HepG2 (cell line): ENCODE data around the gene PODN. TPM values are rescaled to one million over a fixed set of nuclear protein-coding genes. Genes with fewer than 3 reads are reported as not detected.
A peak's percentile ranks its signal among the peaks of the same experiment; 100 is the strongest.

Experiments used
- ATAC-seq: fragments of 200-7000 bp; cut with Tn5 transposase; 3 replicates; pipeline ENCODE4 v1.9.1; 2020; ENCODE audit warnings: mild to moderate bottlenecking, moderate library complexity
- BruUV-seq: library from RNA; stranded (reverse); fragments of 400-500 nt; replicated peaks from 2 replicates; lab custom pipeline; 2021; lab: Mats Ljungman, UMichigan
- CTCF ChIA-PET: fragments of 300-600 bp; formaldehyde crosslinking; extraction: SDS; loops from one replicate; lab custom pipeline; 2021; ENCODE audit warnings: low total read pairs, inconsistent platforms, low intra/inter-chr PET ratio; lab: Yijun Ruan, JAX
- POLR2A ChIA-PET: fragments of 350-600 bp; sonication (Branson Sonifier 250); formaldehyde crosslinking; loops from one replicate; lab custom pipeline; 2020; ENCODE audit warnings: antibody characterized with exemption, inconsistent platforms; lab: Yijun Ruan, JAX
- DNase-seq: peaks from one replicate; pipeline ENCODE4 v3.0.0-alpha.2; 2015; ENCODE audit warnings: low spot score
- FAIRE-seq: peaks from 3 replicates; lab custom pipeline; 2011; peaks lifted over from hg19 to GRCh38; lab: Jason Lieb, UNC
- H2AFZ ChIP-seq: one replicate; pipeline ENCODE4 v1.6.1; 2011; ENCODE audit warnings: low read length, inconsistent platforms
- H3K27ac ChIP-seq: fragments of 300-600 bp; 3 replicates; pipeline ENCODE4 v1.8.0; 2011; ENCODE audit warnings: mixed run types, mild to moderate bottlenecking, mixed read lengths, low read length, inconsistent platforms; ENCODE audit not compliant: insufficient read depth; ENCODE audit errors: extremely low read length
- H3K27me3 ChIP-seq, 2 experiments: fragments of 200-600 bp in 1 of 2; 2 replicates in 1 of 2; 3 replicates in 1 of 2; pipeline versions ENCODE4 v1.6.0 to v1.8.0; 2011; ENCODE audit warnings: low read length in 2 of 2, mild to moderate bottlenecking in 2 of 2, moderate library complexity in 2 of 2, inconsistent platforms in 1 of 2; ENCODE audit not compliant: insufficient read depth in 2 of 2, control insufficient read depth in 1 of 2
- H3K36me3 ChIP-seq, 2 experiments: fragments of 200-600 bp in 1 of 2; replicated peaks in 1 of 2; 2 replicates in 1 of 2; 3 replicates in 1 of 2; pipeline versions ENCODE4 v1.5.1 to v1.8.0; 2011; ENCODE audit warnings: low read length in 2 of 2, inconsistent platforms in 1 of 2; ENCODE audit not compliant: insufficient read depth in 2 of 2, control insufficient read depth in 1 of 2
- H3K4me1 ChIP-seq: 2 replicates; pipeline ENCODE4 v1.5.1; 2012; ENCODE audit warnings: low read length, inconsistent platforms; ENCODE audit not compliant: insufficient read depth
- H3K4me2 ChIP-seq: 2 replicates; pipeline ENCODE4 v1.6.0; 2011; ENCODE audit warnings: low read depth, low read length, inconsistent platforms
- H3K4me3 ChIP-seq, 3 experiments: fragments of 200-600 bp in 1 of 3; sonication (generic), shearing (Covaris generic) in 1 of 3; replicated peaks in 1 of 3; 2 replicates each; pipeline ENCODE4 v1.5.1; 2011 to 2016; ENCODE audit warnings: low read length in 3 of 3, inconsistent platforms in 2 of 3, low read depth in 2 of 3, mild to moderate bottlenecking in 2 of 3, control low read depth in 1 of 3, mixed read lengths in 1 of 3; ENCODE audit not compliant: insufficient read depth in 1 of 3
- H3K79me2 ChIP-seq: one replicate; pipeline ENCODE4 v1.6.1; 2011; ENCODE audit warnings: low read length, inconsistent platforms; ENCODE audit not compliant: insufficient read depth
- H3K9ac ChIP-seq: 2 replicates; pipeline ENCODE4 v1.6.0; 2011; ENCODE audit warnings: mild to moderate bottlenecking, low read depth, low read length, inconsistent platforms; ENCODE audit not compliant: insufficient read depth
- H3K9me3 ChIP-seq: 2 replicates; pipeline ENCODE4 v1.5.1; 2012; ENCODE audit warnings: mild to moderate bottlenecking, low read length
- H4K20me1 ChIP-seq: 2 replicates; pipeline ENCODE4 v1.6.0; 2011; ENCODE audit warnings: inconsistent platforms, mild to moderate bottlenecking, low read length, moderate library complexity; ENCODE audit not compliant: insufficient read depth
- ERF ChIP-seq: IDR thresholded peaks from 2 replicates; pipeline ENCODE4 v1.6.1; 2018; ENCODE audit warnings: missing biosample characterization, missing genetic modification reagents
- SRSF9 ChIP-seq: fragments of 200-400 bp; formaldehyde crosslinking; IDR thresholded peaks from 2 replicates; pipeline ENCODE4 v1.6.1; 2018; ENCODE audit warnings: borderline replicate concordance, mild to moderate bottlenecking, low read depth, low read length; ENCODE audit not compliant: insufficient read depth, poor library complexity, severe bottlenecking
- ZBTB3 ChIP-seq: sonication (generic); formaldehyde crosslinking; IDR thresholded peaks from 2 replicates; pipeline ENCODE4 v1.4.0; 2020; ENCODE audit warnings: low read depth, mild to moderate bottlenecking, moderate library complexity, missing genetic modification reagents, borderline replicate concordance
- ZNF24 ChIP-seq: fragments of 450-650 bp; IDR thresholded peaks from 2 replicates; pipeline ENCODE4 v1.6.1; 2017; ENCODE audit warnings: antibody characterized with exemption, mild to moderate bottlenecking
- ZNF335 ChIP-seq: sonication (generic); formaldehyde crosslinking; IDR thresholded peaks from 2 replicates; pipeline ENCODE4 v1.4.0; 2020; ENCODE audit warnings: missing genetic modification reagents
- WGBS: methylation state at CpG from one replicate; pipeline ENCODE4 v1.1.6; 2017; ENCODE audit warnings: low lambda C conversion rate; 5-methylcytosine and 5-hydroxymethylcytosine counted together
- in situ Hi-C: cut with HindIII; loops from 2 replicates; pipeline ENCODE4 v1.10.0; 2017; ENCODE audit warnings: low pct_unique_long_range_greater_than_20kb; ENCODE audit not compliant: extremely low pct_ligation_motif_present
- intact Hi-C: fragments of 100-400 bp; cut with micrococcal nuclease; formaldehyde crosslinking; loops from one replicate; pipeline ENCODE4 v1.10.0; 2022; ENCODE audit not compliant: unreplicated experiment
- polyA plus RNA-seq, 8 experiments: library from polyadenylated mRNA; depleted of rRNA in 3 of 8; stranded (reverse) in 7 of 8; unstranded in 1 of 8; fragments of >200 nt; fragmentation: Illumina TruSeq in 4 of 8; extraction: Trizol in 4 of 8; gene quantifications; 2 replicates each; pipeline versions ENCODE4 v1.2.1 to v1.2.3, GENCODE V29; 2011 to 2016; ENCODE audit warnings: low read depth in 4 of 8, missing spikeins in 1 of 8, mixed read lengths in 1 of 8; ENCODE audit not compliant: insufficient read depth in 1 of 8
- total RNA-seq, 5 experiments: library from RNA; depleted of rRNA; stranded (reverse); fragments of >200 nt; fragmentation: Illumina TruSeq; extraction: Trizol; gene quantifications; 2 replicates each; pipeline ENCODE4 v1.2.3, GENCODE V29; 2016; ENCODE audit warnings: low read depth in 1 of 5
- TF ChIP-seq, protein P1 (sequence below): IDR thresholded peaks from 2 replicates; pipeline ENCODE4 v1.6.1; 2016; ENCODE audit warnings: low read depth, missing genetic modification reagents, missing compliant biosample characterization
- TF ChIP-seq, protein P2 (sequence below): sonication (generic); formaldehyde crosslinking; IDR thresholded peaks from 2 replicates; pipeline ENCODE4 v1.9.0; 2021; ENCODE audit warnings: missing genetic modification reagents, mild to moderate bottlenecking, borderline replicate concordance

PODN gene
- total and polyA plus RNA-seq, 2 of the 13 experiments (the other 11 are each of a cell fraction or from before 2014, with no cell fraction given) = 0.13 TPM; not detected in 1

DNA sequence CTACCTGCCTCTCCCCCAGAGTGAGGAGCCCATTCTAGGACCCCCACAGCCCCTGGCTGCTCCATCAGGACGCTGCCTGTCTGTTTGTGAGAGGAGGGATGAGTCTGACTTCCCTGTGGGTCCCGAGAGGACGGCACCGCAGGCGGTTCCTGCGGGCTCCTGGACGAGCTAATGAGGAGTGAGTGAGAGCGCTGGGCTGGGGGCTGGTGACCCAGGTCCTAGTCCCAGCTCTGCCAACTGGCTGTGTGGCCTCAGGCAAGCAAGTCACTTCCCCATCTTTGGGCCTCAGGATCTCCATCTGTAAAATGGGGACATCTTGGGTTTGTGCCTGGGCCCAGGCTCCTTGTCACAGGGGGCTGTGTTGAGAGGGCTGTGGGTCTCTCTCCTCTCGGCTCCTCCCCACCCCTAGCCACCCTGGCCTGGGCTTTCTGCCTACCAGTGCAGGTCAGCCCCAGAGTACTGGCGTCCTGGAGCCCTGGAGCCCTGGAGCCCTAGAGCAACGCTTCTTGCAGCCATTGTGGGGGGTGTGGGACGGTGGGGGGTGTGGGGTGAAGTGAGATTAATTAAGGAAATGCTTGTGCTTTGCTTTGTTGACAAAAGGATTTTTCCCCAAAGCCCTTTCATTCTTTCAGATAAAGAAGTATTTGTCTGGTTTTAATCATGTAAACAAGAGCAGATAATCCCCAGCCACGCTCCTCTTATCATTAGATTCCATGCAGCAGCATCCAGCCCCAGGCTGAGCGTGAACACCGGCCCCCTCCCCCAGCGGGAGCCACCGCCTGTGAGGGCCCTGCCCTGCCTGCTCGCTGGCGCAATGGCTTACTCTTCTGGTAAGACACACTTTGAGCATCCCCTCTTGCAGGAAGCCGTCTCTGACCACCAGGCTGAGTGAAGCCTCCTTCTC is 53.6 kb downstream of the PODN start (continued):
- TF ChIP-seq, protein P1, sequence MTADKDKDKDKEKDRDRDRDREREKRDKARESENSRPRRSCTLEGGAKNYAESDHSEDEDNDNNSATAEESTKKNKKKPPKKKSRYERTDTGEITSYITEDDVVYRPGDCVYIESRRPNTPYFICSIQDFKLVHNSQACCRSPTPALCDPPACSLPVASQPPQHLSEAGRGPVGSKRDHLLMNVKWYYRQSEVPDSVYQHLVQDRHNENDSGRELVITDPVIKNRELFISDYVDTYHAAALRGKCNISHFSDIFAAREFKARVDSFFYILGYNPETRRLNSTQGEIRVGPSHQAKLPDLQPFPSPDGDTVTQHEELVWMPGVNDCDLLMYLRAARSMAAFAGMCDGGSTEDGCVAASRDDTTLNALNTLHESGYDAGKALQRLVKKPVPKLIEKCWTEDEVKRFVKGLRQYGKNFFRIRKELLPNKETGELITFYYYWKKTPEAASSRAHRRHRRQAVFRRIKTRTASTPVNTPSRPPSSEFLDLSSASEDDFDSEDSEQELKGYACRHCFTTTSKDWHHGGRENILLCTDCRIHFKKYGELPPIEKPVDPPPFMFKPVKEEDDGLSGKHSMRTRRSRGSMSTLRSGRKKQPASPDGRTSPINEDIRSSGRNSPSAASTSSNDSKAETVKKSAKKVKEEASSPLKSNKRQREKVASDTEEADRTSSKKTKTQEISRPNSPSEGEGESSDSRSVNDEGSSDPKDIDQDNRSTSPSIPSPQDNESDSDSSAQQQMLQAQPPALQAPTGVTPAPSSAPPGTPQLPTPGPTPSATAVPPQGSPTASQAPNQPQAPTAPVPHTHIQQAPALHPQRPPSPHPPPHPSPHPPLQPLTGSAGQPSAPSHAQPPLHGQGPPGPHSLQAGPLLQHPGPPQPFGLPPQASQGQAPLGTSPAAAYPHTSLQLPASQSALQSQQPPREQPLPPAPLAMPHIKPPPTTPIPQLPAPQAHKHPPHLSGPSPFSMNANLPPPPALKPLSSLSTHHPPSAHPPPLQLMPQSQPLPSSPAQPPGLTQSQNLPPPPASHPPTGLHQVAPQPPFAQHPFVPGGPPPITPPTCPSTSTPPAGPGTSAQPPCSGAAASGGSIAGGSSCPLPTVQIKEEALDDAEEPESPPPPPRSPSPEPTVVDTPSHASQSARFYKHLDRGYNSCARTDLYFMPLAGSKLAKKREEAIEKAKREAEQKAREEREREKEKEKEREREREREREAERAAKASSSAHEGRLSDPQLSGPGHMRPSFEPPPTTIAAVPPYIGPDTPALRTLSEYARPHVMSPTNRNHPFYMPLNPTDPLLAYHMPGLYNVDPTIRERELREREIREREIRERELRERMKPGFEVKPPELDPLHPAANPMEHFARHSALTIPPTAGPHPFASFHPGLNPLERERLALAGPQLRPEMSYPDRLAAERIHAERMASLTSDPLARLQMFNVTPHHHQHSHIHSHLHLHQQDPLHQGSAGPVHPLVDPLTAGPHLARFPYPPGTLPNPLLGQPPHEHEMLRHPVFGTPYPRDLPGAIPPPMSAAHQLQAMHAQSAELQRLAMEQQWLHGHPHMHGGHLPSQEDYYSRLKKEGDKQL (CRISPR knock-in tag) = peak; percentile 69; the same call in 1 of the 2 replicates
- TF ChIP-seq SRSF9 = no peak
- TF ChIP-seq, all 625 proteins: peak for 42

DNA sequence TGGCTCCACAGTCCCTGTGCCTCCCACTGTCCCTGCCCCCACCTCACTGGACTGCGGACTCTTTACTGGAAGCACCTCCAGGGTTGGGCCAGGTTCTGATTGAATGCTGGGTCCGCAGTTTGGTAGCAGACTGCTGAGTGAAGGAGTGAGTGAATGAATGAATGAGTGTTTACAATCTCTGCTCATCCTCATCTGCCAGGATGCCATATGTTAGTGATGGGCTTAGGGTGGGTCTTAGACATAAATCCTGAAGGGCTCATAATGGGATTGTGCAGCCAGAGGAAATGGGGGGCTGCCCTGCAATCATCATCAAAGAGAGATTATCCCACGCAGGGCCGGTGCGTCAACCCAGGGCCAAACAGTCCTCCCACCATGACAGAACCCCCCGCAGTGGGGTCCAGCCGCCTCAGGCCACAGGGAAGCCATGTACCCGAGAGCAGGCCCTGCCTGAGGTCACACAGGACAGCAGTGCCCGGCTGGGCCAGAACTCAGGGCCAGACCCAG is 54.3 kb downstream of the PODN start:
- intact Hi-C loops = no loop called here
- CTCF ChIA-PET = no interaction called here
- no peaks in the 10 kb centered on the region for H4K20me1 ChIP-seq
- peak overlapping the region; percentile 66 for H3K4me2 ChIP-seq
- H3K36me3 ChIP-seq = no peaks in the 10 kb centered on the region
- WGBS = 17% methylated on average over 8 of the region's 9 CpGs
- H3K79me2 ChIP-seq = no peaks in the 10 kb centered on the region
- FAIRE-seq (no peak), DNase-seq (no peak), ATAC-seq (no peak)
- H3K27me3 ChIP-seq = peaks cover 10 to 54% of the 10 kb centered on the region in 2 experiments
- TF ChIP-seq ERF (CRISPR knock-in tag) (0 out of 2 replicates have a peak, but pooled peaks have one; percentile 1), ZBTB3 (CRISPR knock-in tag) (no peak), ZNF24 (peak; percentile 81), ZNF335 (0 out of 2 replicates have a peak, but pooled peaks have one; percentile 8)
- TF ChIP-seq, protein P2, sequence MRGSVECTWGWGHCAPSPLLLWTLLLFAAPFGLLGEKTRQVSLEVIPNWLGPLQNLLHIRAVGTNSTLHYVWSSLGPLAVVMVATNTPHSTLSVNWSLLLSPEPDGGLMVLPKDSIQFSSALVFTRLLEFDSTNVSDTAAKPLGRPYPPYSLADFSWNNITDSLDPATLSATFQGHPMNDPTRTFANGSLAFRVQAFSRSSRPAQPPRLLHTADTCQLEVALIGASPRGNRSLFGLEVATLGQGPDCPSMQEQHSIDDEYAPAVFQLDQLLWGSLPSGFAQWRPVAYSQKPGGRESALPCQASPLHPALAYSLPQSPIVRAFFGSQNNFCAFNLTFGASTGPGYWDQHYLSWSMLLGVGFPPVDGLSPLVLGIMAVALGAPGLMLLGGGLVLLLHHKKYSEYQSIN = no peak
- H2AFZ ChIP-seq = no peak overlapping the region
- H3K4me1 ChIP-seq = peaks cover 87% of the 10 kb centered on the region
- H3K9ac ChIP-seq = peak overlapping the region; percentile 9; the same call in 1 of the 2 replicates
- no peak overlapping the region for H3K27ac ChIP-seq
- in situ Hi-C loops = no loop called here
- no TSS peak for BruUV-seq
- POLR2A ChIA-PET = no interaction called here
- no peaks in the 10 kb centered on the region; the same call in 1 of the 2 replicates for H3K9me3 ChIP-seq
- H3K4me3 ChIP-seq = peak overlapping the region in 1 of 3 experiments; percentile 48; a peak in 1 of 6 replicates
